ENCODE data around the gene RPL10A.

RPL10A gene

GRCh38 chr6:35518566-35519312 lies 50.5 kb downstream of the RPL10A start:
- no peak overlapping the region for H3K27ac ChIP-seq
- TF ChIP-seq CTCF (conservative IDR thresholded peaks at IDR 0.05): no peak

- H3K27ac ChIP-seq: no peak overlapping the region
- TF ChIP-seq CTCF (conservative IDR thresholded peaks at IDR 0.05): no peak
Observed at GRCh38 chr6:35519313-35520015, 51.3 kb downstream of the RPL10A start.

All from VCaP (cell line).